ENCODE data around the gene AP3S2.

AP3S2 gene

DNA sequence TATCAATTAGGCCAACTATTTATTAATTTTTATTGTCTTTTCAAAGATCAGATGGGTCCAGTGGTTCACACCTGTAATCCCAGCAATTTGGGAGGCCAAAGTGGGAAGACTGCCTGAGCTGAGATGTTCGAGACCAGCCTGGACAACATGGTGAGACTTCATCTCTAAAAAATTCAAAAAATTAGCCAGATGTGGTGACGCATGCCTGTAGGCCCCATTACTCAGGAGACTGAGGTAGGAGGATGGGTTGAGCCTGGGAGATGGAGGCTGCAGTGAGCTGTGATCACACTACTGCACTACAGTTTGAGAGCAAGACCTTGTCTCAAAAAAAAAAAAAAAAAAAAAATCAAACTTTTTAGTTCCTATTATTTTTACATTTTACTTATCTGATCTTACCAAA is 8.2 kb downstream of the AP3S2 start:
- TF ChIP-seq, protein P1, sequence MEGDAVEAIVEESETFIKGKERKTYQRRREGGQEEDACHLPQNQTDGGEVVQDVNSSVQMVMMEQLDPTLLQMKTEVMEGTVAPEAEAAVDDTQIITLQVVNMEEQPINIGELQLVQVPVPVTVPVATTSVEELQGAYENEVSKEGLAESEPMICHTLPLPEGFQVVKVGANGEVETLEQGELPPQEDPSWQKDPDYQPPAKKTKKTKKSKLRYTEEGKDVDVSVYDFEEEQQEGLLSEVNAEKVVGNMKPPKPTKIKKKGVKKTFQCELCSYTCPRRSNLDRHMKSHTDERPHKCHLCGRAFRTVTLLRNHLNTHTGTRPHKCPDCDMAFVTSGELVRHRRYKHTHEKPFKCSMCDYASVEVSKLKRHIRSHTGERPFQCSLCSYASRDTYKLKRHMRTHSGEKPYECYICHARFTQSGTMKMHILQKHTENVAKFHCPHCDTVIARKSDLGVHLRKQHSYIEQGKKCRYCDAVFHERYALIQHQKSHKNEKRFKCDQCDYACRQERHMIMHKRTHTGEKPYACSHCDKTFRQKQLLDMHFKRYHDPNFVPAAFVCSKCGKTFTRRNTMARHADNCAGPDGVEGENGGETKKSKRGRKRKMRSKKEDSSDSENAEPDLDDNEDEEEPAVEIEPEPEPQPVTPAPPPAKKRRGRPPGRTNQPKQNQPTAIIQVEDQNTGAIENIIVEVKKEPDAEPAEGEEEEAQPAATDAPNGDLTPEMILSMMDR (conservative IDR thresholded peaks at IDR 0.05), result no peak

DNA sequence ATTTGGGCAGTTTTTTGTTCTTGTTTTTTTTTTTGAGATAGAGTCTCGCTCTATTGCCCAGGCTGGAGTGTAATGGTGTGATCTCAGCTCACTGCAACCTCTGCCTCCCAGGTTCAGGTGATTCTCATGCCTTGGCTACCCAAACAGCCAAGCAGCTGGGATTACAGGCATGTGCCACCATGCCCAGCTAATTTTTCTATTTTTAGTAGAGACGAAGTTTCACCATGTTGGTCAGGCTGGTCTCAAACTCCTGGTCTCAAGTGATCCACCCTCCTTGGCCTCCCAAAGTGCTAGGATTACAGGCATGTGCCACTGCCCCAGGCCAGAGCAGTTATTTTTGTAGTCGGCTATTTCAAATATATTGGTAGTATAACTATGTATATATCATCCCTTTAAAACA is 8.6 kb downstream of the AP3S2 start:
- H3K27ac ChIP-seq, result peak overlapping the region; percentile 38

More for the DNA sequence above, 8.2 kb downstream of the AP3S2 start:
- peak overlapping the region; percentile 38; the same call in 1 of the 2 replicates for H3K27ac ChIP-seq

DNA sequence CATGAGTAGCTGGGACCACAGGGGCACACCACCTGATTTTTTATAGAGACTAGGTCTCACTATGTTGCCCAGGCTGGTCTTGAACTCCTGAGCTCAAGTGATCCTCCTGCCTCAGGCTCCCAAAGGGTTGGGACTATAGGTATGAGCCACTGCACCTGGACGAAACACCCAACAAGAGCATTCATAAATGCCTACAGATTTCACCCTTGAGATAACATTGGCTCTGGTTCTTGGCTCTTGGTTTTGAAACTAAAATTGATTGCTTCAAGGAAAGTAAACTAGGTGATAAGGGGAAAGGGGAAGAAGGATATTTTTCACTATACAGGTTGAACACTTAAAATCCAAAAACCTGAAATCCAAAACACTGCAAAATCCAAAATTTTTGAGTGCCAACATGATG is 10.3 kb downstream of the AP3S2 start:
- no peak overlapping the region for H3K27ac ChIP-seq
- TF ChIP-seq, protein P1 (conservative IDR thresholded peaks at IDR 0.05), result no peak

DNA sequence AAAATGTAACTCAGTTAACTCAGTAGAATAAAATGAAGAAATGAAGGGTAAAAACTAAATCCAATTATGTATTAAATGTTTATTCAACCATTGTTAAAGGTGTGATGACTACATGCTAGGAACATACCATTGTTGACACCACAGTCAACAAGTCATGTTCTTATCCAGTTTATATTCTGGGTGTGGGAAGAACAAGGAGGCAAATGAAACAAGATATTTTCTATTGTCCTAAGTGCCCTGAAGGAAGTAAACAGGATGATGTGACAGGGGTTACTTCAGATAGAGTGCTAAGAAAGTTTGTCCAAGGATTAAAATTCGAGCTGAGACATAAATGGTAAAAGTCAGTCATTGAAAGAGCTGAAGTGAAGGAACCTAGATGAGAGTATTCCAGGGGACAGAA is 13.1 kb downstream of the AP3S2 start:
- no peak overlapping the region for H3K27ac ChIP-seq
- TF ChIP-seq, protein P1 (conservative IDR thresholded peaks at IDR 0.05), result no peak

DNA sequence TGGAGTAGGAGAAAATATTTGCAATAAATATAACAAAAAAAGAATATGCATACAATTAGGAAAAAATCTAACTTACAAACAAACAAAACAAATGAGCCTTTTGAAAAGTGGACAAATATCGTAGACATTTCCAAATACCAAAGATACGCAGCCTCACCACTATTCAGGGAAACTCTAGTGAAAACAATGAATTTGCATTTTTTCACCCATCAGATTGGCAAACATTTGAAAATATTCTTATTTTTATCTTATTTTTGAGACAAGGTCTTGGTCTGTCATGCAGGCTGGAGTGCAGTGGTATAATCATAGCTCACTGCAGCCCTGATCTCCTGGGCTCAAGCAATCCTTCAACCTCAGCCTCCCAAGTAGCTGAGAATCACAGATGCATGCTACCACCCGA is 15.5 kb downstream of the AP3S2 start:
- TF ChIP-seq, protein P1 (conservative IDR thresholded peaks at IDR 0.05), result no peak

DNA sequence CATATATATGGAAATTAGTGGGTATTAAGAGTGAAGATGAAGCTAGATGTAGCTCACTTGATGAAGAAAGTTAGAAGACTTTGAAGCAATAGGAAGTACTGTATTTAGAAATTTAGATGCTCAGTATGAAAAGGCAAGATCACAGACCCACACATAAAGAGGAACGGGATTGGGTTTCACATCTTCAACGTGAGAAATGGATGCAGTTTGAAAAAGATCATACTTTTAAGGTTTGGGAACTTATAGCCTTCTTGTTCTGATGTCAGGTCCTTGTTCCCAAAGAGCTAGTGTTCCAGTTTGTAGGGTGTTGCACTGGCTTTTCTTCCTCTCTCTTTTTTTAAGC is 16.7 kb downstream of the AP3S2 start:
- no peak overlapping the region for H3K27ac ChIP-seq
- TF ChIP-seq, protein P1 (conservative IDR thresholded peaks at IDR 0.05), result no peak

More for the DNA sequence above, 15.5 kb downstream of the AP3S2 start:
- no peak overlapping the region for H3K27ac ChIP-seq

DNA sequence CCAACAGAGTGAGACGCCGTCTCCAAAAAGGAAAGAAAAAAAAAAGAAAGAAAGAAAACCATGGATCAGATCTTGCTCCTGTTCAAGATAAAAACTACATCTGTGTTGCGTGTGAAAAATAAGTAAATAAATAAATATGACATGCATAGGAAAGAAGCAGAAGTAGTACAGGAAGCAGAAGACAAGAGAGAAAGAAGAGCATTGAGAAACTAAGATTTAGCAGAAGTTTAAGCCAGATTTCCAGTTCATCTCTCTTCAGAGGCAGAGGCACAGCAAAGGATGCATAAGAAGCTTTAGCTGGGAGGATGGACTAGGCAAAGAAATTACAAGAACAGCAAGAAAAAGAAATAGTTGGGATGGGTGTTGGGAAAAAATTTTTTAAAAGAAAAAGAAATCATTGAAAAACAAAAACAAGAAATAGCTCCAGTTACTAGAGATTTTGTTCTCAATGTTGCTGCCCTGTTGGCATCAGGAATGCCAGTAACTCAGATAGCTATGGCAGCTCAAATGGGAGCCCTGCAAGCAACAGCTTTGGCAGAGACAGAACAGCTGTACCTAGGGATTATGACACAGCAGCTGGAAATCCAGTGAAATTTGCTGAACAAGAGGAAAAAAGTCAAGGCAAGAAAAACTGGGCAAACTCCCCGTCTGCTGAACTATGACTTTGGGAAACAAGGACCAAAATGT is 17.3 kb downstream of the AP3S2 start:
- no peak overlapping the region for H3K27ac ChIP-seq
- TF ChIP-seq, protein P1 (conservative IDR thresholded peaks at IDR 0.05), result no peak

DNA sequence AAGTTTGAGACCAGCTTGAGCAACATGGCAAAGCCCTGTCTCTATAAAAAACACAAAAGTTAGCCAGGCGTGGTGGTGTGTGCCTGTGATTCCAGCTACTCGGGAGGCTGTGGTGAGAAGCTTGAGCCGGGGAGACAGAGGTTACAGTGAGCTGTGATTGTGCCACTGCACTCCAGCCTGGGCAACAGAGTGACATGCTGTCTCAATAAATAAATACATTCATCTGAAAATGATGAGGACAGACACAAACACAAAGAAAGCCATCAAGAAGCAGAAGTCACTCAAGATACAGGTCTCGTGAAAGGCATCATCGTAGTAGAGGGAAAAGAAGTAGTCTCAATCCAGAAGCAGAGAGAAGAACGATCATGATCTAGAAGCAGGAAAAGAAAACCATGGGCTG is 18.1 kb downstream of the AP3S2 start:
- peak overlapping the region; percentile 9; the same call in 1 of the 2 replicates for H3K27ac ChIP-seq

More for the DNA sequence above, 18.1 kb downstream of the AP3S2 start:
- TF ChIP-seq, protein P1 (conservative IDR thresholded peaks at IDR 0.05), result no peak

Data from VCaP (cell line).